ENCODE measurements around the gene SYNDIG1.

GRCh38 chr20:24661255-24661654, 191.8 kb downstream of the SYNDIG1 start:
- TF ChIP-seq, protein P1, sequence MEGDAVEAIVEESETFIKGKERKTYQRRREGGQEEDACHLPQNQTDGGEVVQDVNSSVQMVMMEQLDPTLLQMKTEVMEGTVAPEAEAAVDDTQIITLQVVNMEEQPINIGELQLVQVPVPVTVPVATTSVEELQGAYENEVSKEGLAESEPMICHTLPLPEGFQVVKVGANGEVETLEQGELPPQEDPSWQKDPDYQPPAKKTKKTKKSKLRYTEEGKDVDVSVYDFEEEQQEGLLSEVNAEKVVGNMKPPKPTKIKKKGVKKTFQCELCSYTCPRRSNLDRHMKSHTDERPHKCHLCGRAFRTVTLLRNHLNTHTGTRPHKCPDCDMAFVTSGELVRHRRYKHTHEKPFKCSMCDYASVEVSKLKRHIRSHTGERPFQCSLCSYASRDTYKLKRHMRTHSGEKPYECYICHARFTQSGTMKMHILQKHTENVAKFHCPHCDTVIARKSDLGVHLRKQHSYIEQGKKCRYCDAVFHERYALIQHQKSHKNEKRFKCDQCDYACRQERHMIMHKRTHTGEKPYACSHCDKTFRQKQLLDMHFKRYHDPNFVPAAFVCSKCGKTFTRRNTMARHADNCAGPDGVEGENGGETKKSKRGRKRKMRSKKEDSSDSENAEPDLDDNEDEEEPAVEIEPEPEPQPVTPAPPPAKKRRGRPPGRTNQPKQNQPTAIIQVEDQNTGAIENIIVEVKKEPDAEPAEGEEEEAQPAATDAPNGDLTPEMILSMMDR (IDR thresholded peaks at IDR 0.05): no peak
- no peak for TF ChIP-seq POLR2A (IDR thresholded peaks at IDR 0.05)
